Measurements from ENCODE around the gene ZDHHC11.
"Not testable (repeated sequence)": the region's sequence is repeated elsewhere in the genome, so short reads cannot be mapped to it uniquely, and the experiment has no call there.

ZDHHC11 gene

DNA sequence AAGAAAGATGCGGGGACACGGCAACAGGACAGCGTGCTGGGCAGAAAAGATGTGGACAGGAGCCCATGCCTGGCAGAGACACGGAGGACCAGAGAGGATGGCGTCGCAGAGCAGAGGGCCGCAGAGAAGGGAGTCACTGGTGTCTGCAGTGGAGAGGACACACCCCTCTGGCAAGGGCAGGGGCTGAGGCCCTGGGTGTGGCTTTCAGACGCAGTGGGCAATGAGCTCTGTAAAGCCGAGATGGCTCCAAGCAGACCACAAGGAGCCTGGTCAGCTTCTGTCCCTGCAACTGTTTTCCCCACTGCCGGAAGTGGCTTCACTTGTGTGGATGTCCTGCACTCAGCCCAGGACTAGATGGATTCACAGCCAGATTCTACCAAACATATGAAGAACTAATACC, 62.1 kb downstream of the ZDHHC11 start:
- DNase-seq (ENCODE audit: low read depth); H3K4me3 ChIP-seq (ENCODE audit: low read length): not testable (repeated sequence)

DNA sequence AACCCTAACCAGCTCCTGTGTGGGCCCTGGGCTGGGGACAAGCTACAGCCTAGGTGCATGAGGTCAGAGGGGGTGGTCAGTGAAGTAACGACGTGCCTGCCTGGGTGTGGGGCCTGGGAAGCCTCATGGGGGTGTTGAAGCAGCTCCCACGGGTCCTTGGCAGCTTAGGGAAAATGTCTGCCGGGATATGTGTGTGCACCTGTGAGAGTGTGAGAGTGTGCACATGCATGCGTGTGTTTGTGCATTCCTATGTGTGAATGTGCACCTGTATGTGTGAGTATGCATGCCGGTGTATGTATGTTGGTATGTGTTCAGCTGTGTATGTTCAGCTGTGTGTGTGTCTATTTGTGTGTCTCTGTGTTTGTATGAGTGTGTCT, 62.9 kb downstream of the ZDHHC11 start:
- not testable (repeated sequence) for H3K4me3 ChIP-seq (ENCODE audit: low read length); DNase-seq (ENCODE audit: low read depth)

DNA sequence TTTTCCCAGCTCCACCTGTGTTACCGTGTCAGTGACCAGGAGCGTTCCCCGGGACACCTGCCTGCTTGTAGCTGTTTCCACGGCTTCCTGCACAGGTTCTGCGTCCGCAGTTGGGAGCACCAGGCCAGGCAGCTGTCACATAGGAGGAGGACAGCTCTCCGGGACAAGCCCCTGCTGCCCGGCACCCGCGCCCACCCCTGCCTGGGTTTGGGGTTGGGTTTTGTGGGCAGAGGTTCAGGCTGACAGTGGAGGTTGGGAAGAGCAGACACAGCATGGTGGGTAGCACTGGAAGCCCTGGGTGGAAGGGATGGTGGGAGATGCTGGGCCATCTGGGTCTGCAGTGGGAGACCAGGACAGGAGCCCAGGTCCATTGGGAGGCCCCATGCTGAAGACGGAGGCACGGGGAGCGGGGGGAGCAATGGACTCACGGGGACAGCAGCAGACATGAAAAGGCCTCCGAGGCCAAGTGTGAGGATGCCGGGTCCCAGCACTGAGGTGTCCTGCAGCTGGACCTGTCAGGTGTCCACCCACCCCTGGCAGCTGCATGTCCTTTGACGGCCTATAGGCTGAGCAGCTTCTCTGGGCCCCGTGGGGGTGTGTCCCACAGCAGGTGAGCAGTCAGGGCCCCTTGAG, 63.4 kb downstream of the ZDHHC11 start:
- H3K4me3 ChIP-seq (ENCODE audit: low read length); DNase-seq (ENCODE audit: low read depth): not testable (repeated sequence)

- DNase-seq (ENCODE audit: low read depth); H3K4me3 ChIP-seq (ENCODE audit: low read length): not testable (repeated sequence)
These were observed 65.5 kb downstream of the ZDHHC11 start for GRCh38 chr5:785181-785705.

DNA sequence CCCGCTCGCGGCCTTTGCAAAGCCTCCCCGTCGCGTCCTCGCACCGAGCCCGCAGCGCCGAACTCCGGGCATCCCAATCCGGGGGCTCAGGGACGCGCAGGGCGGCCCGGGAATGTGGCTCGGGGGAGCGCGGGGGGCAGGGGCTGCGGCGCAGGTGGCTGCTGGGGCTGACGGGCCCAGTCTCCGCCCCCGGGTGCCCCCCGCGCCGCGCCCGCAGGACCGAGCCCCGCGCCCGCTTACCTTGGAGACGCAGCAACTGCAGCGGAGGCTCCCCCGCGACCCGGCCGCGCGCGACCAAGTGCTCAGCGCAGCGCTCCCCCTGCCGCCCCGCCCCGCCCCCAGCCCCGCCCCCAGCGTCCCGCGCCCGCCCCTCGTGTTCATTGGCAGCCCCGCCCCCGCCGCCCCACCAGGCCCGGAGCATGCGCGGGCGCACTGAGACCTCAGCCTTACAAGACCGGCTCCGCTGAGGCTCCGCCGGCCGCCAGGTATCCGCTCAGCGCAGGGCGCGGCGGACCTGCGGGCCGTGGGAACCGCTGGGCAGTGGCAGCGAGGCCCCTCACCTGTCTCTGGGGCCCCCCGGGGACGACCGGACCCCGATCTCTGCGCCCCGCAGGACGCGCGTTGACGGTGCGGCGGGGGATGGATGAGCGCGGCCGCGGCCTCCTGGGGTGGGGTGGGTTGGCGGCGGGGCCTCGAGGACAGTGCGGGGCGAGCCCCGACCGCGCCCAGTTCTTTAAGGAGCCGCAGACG, 66.2 kb downstream of the ZDHHC11 start, which contains the start of gene ZDHHC11B:
TSS of gene ZDHHC11B (minus strand) at position 302 of the 750 bp plus-strand sequence. CDS start 17,810 bp downstream, outside the sequence.
- peak within 1 kb of the TSS; percentile 24; the same call in 1 of the 2 replicates for H3K4me3 ChIP-seq (ENCODE audit: low read length)
- DNase-seq (ENCODE audit: low read depth): peak; percentile 46

- not testable (repeated sequence) for H3K4me3 ChIP-seq (ENCODE audit: low read length)
These were observed 66.8 kb downstream of the ZDHHC11 start for GRCh38 chr5:783881-784427.

DNA sequence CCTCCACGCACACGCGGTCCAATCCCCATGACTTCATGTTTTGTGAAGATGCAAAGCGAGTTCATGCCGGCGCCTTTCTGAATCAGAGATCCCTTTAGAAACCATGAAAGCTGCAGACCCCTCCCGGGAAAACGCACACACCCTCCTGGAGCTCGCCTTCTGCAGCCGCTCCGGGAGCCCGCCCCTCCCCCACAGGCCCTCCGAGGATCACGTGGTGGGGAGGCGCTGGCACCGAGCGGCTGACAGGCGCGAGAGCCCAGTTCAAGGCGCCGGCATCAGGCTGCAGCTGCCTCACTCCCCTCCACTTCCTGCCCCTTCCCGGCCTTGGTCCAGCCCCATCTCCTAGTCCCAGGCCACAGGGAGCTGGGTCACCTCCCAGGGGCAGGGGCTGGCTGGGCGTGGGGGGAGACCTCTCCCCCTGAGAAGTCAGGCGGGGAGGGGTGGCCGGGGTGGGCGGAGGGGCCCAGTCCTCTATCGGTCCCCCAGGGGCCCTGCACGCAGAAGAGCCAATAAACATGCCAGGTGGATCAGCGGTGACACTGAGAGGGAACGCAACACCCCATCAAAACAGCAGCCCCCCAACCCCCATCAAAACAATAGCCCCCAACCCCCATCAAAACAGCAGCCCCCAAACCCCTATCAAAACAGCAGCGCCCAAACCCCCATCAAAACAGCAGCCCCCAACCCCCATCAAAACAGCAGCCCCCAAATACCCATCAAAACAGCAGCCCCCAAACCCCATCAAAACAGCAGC, 67.6 kb downstream of the ZDHHC11 start:
- not testable (repeated sequence) for H3K4me3 ChIP-seq (ENCODE audit: low read length); DNase-seq (ENCODE audit: low read depth)

More at GRCh38 chr5:783881-784427, 66.8 kb downstream of the ZDHHC11 start:
- not testable (repeated sequence) for DNase-seq (ENCODE audit: low read depth)

DNA sequence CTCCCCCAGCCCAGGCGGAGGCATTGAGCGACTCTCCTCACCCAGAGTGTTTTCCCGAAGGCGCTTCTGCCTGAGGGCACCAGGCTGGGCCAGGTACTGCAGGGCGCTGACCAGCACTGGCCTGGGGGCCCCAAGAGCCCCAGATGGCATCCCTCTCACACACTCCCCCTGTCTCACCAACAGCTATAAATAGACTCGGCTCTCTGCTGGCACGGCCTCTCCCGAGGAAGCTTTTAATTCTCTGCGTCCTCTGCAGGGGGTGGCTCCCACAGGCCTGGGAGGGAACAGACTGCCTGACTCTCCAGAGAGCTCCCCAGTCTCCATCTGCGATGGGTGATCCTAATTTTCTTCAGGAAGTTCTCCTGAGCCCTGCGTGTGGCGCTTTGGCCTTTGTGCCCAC, 68.4 kb downstream of the ZDHHC11 start:
- not testable (repeated sequence) for H3K4me3 ChIP-seq (ENCODE audit: low read length); DNase-seq (ENCODE audit: low read depth)

- not testable (repeated sequence) for DNase-seq (ENCODE audit: low read depth); H3K4me3 ChIP-seq (ENCODE audit: low read length)
These were observed 70.2 kb downstream of the ZDHHC11 start for GRCh38 chr5:780571-780970.

DNA sequence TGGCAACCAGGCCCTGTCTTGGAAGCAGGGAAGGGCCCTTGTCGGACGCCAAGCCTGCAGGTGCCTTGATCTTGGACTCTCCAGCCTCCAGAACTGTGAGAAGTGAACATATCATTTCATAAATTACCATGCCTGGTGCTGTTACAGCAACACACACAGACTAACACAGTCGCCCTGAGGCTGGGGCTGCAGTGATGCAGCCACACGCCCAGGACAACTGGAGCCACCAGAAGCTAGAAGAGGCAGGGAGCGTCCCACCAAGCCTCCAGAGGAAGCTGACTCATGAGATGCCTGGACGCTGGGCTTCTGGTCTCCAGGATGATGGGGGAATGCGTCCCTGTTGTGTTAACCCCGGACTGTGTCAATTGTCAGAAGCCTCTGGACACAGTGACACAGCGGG, 71.8 kb downstream of the ZDHHC11 start:
- DNase-seq (ENCODE audit: low read depth); H3K4me3 ChIP-seq (ENCODE audit: low read length): not testable (repeated sequence)

- not testable (repeated sequence) for DNase-seq (ENCODE audit: low read depth); H3K4me3 ChIP-seq (ENCODE audit: low read length)
These were observed 72.4 kb downstream of the ZDHHC11 start for GRCh38 chr5:778421-778820.

DNA sequence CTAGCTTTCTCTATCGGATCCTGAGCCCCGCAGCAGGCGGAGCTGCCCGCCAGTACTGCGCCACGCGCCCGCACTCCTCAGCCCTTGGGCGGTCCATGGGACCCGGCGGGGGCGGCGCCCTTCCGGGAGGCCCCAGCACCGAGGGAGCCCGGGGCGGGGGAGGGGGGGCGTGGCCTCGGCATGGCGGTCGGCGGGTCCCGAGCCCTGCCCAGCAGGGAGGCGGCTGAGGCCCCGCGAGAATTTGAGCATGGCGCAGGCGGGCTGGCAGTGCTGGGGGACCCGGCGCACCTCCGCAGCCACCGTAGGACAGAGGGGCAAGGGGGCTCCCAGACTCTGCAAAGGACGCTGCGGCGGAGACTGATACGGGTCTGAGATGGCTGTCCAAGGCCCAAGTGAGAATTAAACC, 73.0 kb downstream of the ZDHHC11 start:
- H3K4me3 ChIP-seq (ENCODE audit: low read length): no peak overlapping the region
- TF ChIP-seq, protein P1, sequence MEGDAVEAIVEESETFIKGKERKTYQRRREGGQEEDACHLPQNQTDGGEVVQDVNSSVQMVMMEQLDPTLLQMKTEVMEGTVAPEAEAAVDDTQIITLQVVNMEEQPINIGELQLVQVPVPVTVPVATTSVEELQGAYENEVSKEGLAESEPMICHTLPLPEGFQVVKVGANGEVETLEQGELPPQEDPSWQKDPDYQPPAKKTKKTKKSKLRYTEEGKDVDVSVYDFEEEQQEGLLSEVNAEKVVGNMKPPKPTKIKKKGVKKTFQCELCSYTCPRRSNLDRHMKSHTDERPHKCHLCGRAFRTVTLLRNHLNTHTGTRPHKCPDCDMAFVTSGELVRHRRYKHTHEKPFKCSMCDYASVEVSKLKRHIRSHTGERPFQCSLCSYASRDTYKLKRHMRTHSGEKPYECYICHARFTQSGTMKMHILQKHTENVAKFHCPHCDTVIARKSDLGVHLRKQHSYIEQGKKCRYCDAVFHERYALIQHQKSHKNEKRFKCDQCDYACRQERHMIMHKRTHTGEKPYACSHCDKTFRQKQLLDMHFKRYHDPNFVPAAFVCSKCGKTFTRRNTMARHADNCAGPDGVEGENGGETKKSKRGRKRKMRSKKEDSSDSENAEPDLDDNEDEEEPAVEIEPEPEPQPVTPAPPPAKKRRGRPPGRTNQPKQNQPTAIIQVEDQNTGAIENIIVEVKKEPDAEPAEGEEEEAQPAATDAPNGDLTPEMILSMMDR (conservative IDR thresholded peaks at IDR 0.05; ENCODE audit: low read length): no peak
- DNase-seq (ENCODE audit: low read depth): no peak
